HG02870 (cell line): Measurements from ENCODE around the gene FRAS1.
"Not testable (repeated sequence)": the region's sequence is repeated elsewhere in the genome, so short reads cannot be mapped to it uniquely, and the experiment has no call there.

ENCODE experiments used
- ATAC-seq: cut with Tn5 transposase; IDR thresholded peaks from one replicate; pipeline ENCODE4 v1.9.1; 2021; ENCODE audit warnings: mild to moderate bottlenecking, moderate library complexity; ENCODE audit not compliant: unreplicated experiment

Gene FRAS1

GRCh38 chr4:78057135-78057599, at the start of gene FRAS1:
Gene FRAS1 (plus strand): TSS chr4:78057323. CDS start chr4:78058010, 687 bp downstream.
- ATAC-seq = peak; percentile 19

DNA sequence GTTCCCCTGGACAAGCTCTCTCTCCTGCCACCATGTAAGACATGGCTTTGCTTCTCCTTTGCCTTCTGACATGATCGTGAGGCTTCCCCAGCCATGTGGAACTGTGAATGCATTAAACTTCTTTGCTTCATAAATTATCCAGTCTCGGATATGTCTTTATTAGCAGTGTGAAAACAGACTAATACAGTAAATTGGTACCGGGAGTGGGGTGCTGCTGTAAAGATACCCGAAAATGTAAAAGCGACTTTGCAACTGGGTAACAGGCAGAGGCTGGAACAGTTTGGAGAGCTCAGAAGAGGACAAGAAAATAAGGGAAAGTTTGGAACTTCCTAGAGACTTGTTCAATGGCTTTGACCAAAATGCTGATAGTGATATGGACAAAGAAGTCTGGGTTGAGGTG, 46.1 kb upstream of the FRAS1 start:
- ATAC-seq = not testable (repeated sequence)

- no peak for ATAC-seq
Measured at GRCh38 chr4:78014889-78015886, 41.9 kb upstream of the FRAS1 start.

- ATAC-seq = no peak
Measured at GRCh38 chr4:78018271-78019049, 38.7 kb upstream of the FRAS1 start.

DNA sequence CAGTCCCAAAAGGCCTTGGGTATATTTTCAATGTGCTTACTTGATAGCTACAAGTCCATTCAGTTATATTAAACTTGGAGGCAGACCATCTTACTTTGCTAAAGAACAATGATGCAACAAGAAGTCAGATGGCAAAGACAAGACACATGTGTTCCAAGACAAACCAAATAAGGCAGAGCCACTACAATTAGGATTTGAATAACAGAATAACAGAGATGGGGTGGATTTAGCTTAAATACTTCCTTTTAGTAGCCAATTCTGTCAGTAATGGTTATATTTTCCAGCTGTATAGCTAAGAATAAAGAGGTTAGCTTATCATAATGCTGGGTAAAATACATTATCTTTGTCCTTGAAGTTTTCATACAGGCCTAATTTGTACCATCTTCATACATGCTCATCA, 37.7 kb upstream of the FRAS1 start:
- no peak for ATAC-seq

GRCh38 chr4:78020677-78021076, 36.4 kb upstream of the FRAS1 start:
- no peak for ATAC-seq

DNA sequence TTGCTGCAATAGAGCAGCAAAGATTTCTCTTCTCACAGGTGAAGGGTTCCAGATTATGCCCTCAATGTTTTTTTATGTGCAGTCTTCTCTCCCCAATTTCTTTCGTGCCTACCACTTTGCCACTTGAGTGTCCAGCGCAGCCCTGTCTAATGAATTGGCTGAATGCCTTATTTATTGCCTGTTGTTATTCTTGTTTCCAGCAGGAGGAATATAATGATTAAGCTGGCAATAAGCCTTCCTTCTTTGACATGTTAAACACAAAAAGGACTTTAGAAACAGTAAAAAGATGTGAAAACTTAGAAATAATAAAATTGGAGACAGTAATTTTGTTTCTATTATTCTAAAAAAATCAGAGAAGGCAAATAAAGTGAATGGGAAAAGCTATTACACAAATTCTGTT, 34.6 kb upstream of the FRAS1 start:
- ATAC-seq = no peak

DNA sequence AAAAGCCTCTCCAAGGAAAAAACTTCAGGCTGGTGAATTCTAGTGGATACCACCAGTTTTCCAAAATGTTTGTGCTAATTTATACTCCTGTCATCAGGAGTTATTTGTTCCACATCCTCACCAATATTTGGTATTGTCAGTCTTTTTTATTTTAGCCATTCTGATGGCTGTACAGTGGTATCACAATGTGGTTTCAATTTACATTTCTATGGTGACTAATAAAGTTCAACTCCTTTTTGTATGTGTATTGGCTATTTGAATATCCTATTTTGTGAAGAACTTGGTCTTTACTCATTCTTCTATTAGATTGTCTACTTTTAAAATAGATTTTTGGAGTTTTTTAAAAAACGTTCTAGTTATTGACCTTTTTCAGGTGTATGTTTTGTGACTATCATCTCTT, 33.0 kb upstream of the FRAS1 start:
- no peak for ATAC-seq

GRCh38 chr4:78024576-78025091, 32.5 kb upstream of the FRAS1 start:
- ATAC-seq = no peak

GRCh38 chr4:78031417-78031950, 25.6 kb upstream of the FRAS1 start:
- no peak for ATAC-seq

DNA sequence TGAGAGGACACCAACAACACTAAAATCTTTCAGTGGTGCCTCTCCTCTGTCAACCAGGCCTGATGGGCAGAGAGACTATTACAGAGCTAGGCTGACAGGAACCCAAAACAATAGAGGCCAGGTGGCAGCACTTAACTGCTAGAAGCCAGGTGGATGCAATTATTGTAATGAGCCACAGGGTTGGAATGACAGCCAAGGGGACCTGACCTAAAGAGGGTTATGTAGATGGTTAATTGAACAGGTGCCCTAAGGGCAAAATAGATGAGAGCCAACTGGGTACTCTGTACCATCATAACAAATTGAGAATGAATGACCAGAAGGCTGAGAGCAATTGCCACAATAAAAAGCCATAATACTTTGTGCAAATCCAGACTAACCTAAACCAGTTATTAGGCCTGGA, 24.7 kb upstream of the FRAS1 start:
- no peak for ATAC-seq

DNA sequence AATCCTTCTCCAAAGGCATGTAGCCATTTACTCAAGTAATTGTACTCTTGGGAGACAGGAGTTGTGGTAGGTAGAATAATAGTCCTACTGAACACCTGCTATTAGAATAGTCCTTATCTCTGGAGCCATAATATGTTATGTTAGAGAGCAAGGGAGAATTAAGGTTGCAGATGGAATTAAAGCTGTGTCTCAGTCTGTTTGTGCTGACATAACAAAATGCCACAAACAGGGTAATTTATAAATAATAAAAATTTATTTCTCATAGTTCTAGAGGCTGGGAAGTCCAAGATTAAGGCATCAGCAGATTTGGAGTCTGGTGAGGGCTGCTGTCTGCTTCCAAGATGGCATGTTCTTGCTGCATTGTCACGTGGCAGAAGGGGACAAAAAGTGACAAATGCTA, 24.2 kb upstream of the FRAS1 start:
- ATAC-seq = no peak

- no peak for ATAC-seq
Measured at GRCh38 chr4:78033861-78034260, 23.3 kb upstream of the FRAS1 start.

- ATAC-seq = no peak
Measured at GRCh38 chr4:78038704-78039103, 18.4 kb upstream of the FRAS1 start.

DNA sequence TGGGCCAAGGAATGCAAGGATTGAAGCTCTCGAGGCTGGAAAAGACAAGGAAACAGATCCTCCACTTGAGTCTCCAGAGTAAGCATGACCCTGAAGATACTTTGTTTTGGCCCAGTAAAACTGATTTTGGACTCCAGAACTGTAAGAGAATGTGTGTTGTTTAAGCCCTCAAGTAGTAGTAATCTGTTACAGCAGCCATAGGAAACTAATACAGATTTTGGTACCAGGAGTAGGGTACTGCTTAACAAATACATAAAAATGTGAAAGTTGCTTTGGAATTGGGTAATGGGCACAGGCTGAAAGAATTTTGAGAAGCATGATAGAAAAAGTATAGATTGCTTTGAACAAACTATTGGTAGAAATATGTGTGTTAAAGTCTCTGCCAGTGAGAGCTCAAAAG, 17.4 kb upstream of the FRAS1 start:
- ATAC-seq = no peak

- ATAC-seq = no peak
Measured at GRCh38 chr4:78040431-78040830, 16.7 kb upstream of the FRAS1 start.

DNA sequence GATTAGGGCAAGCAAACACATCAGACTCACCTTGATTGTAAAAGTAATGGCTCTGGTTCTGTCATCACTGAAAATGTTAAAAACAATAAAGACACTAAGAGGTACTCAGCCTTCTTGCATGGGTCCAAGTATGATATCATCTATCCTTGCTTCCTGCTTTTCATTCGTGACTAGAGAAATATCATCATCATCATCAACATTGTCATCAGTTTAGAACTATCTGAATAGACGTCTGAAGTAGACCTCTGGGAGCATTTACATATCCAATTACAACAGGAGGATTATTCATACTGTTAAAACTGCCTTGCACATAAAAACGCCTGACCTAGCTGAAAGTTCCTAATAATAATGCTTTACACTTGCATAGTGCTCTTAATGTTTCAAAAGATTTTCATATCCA, 9.8 kb upstream of the FRAS1 start:
- no peak for ATAC-seq

- ATAC-seq = peak; percentile 69
Measured at GRCh38 chr4:78056265-78057129, 626 bp upstream of the FRAS1 start.

GRCh38 chr4:78057600-78058550, 752 bp downstream of the FRAS1 start:
- peak; percentile 17 for ATAC-seq
